SK-N-SH (cell line): ENCODE results near the gene BCAS3. TPM values are rescaled to one million over a fixed set of nuclear protein-coding genes. Genes with fewer than 3 reads are reported as not detected.
A peak's percentile ranks its signal among the peaks of the same experiment; 100 is the strongest.

ENCODE experiments used
- CTCF ChIA-PET: fragments of 300-600, 350-600 bp; formaldehyde crosslinking; extraction: SDS; loops from one replicate; lab custom pipeline; 2021; lab: Yijun Ruan, JAX
- POLR2A ChIA-PET: fragments of 350-600 bp; sonication (Branson Sonifier 250); formaldehyde crosslinking; extraction: SDS; loops from one replicate; lab custom pipeline; 2020; ENCODE audit warnings: antibody characterized with exemption, inconsistent platforms; lab: Yijun Ruan, JAX
- DNase-seq: peaks from one replicate; pipeline ENCODE4 v3.0.0; 2012
- H2AFZ ChIP-seq: fragments of 200-600 bp; sonication (generic); 2 replicates; pipeline ENCODE4 v1.8.1; 2016; ENCODE audit warnings: antibody characterized with exemption, mild to moderate bottlenecking, low read depth
- H3F3A ChIP-seq: fragments of 200-600 bp; sonication (generic); replicated peaks from 2 replicates; pipeline ENCODE3; 2016; ENCODE audit warnings: antibody characterized with exemption, mild to moderate bottlenecking; ENCODE audit not compliant: insufficient read depth
- H3K27ac ChIP-seq, 2 experiments: fragments of 200-500 bp in 1 of 2; fragments of 200-600 bp in 1 of 2; sonication (Bioruptor generic) in 1 of 2; sonication (generic), shearing (Covaris generic) in 1 of 2; 2 replicates each; pipeline versions ENCODE4 v1.5.1 to v1.6.1; 2014 to 2016; ENCODE audit warnings: low read depth in 2 of 2, inconsistent platforms in 1 of 2, low read length in 1 of 2, mild to moderate bottlenecking in 1 of 2, mixed read lengths in 1 of 2
- H3K27me3 ChIP-seq: fragments of 200-600 bp; sonication (generic), shearing (Covaris generic); 2 replicates; pipeline ENCODE4 v1.6.1; 2016; ENCODE audit warnings: mixed run types; ENCODE audit not compliant: insufficient read depth
- H3K36me3 ChIP-seq, 2 experiments: fragments of 200-500 bp in 1 of 2; fragments of 200-600 bp in 1 of 2; sonication (Bioruptor generic) in 1 of 2; sonication (generic) in 1 of 2; replicated peaks in 1 of 2; 2 replicates each; pipeline versions ENCODE3 to v1.5.1; 2014 to 2016; ENCODE audit warnings: low read length in 1 of 2, mild to moderate bottlenecking in 1 of 2; ENCODE audit not compliant: insufficient read depth in 2 of 2, control insufficient read depth in 1 of 2
- H3K4me1 ChIP-seq, 2 experiments: fragments of 200-500 bp in 1 of 2; fragments of 200-600 bp in 1 of 2; sonication (Bioruptor generic) in 1 of 2; sonication (generic), shearing (Covaris generic) in 1 of 2; 2 replicates each; pipeline versions ENCODE4 v1.5.1 to v1.6.1; 2014 to 2016; ENCODE audit warnings: low read depth in 1 of 2, low read length in 1 of 2, mixed run types in 1 of 2; ENCODE audit not compliant: insufficient read depth in 2 of 2, control insufficient read depth in 1 of 2
- H3K4me2 ChIP-seq: fragments of 200-600 bp; sonication (generic), shearing (Covaris generic); 2 replicates; pipeline ENCODE4 v1.6.1; 2017; ENCODE audit warnings: mixed run types
- H3K4me3 ChIP-seq, 2 experiments: fragments of 200-500 bp in 1 of 2; fragments of 200-600 bp in 1 of 2; sonication (Bioruptor generic) in 1 of 2; sonication (generic), shearing (Covaris generic) in 1 of 2; 2 replicates each; pipeline versions ENCODE4 v1.5.1 to v1.8.1; 2014 to 2016; ENCODE audit warnings: low read depth in 2 of 2, inconsistent platforms in 1 of 2, low read length in 1 of 2, mild to moderate bottlenecking in 1 of 2, mixed read lengths in 1 of 2, moderate library complexity in 1 of 2
- H3K79me2 ChIP-seq: fragments of 200-600 bp; sonication (generic); 2 replicates; pipeline ENCODE4 v1.8.1; 2017; ENCODE audit warnings: mild to moderate bottlenecking; ENCODE audit not compliant: insufficient read depth
- H3K9ac ChIP-seq: fragments of 200-600 bp; sonication (generic); 2 replicates; pipeline ENCODE4 v1.6.1; 2017; ENCODE audit warnings: mixed run types
- H3K9me2 ChIP-seq: fragments of 200-600 bp; sonication (generic); 2 replicates; pipeline ENCODE4 v1.6.1; 2017; ENCODE audit warnings: mixed run types
- H3K9me3 ChIP-seq: fragments of 200-600 bp; sonication (generic); 2 replicates; pipeline ENCODE4 v1.6.1; 2017; ENCODE audit warnings: mixed run types, mild to moderate bottlenecking, moderate library complexity
- H4K20me1 ChIP-seq: fragments of 200-600 bp; sonication (generic); 2 replicates; pipeline ENCODE4 v1.6.1; 2017; ENCODE audit warnings: mild to moderate bottlenecking, mixed run types; ENCODE audit not compliant: insufficient read depth
- ELF1 ChIP-seq: IDR thresholded peaks from 2 replicates; pipeline ENCODE4 v1.4.0; 2012
- FOXJ3 ChIP-seq: sonication (generic); formaldehyde crosslinking; IDR thresholded peaks from 2 replicates; pipeline ENCODE4 v1.5.1; 2020; ENCODE audit warnings: mild to moderate bottlenecking, missing genetic modification reagents
- GABPA ChIP-seq: IDR thresholded peaks from 2 replicates; pipeline ENCODE4 v1.4.0; 2012; ENCODE audit warnings: low read depth, mild to moderate bottlenecking
- GATA2 ChIP-seq: sonication (generic); formaldehyde crosslinking; IDR thresholded peaks from 2 replicates; pipeline ENCODE4 v1.5.0; 2020; ENCODE audit warnings: mild to moderate bottlenecking, missing genetic modification reagents
- JUND ChIP-seq: IDR thresholded peaks from 2 replicates; pipeline ENCODE4 v1.4.0; 2012
- MAX ChIP-seq: IDR thresholded peaks from 2 replicates; pipeline ENCODE4 v1.4.0; 2012; ENCODE audit warnings: low read depth
- MEF2A ChIP-seq: IDR thresholded peaks from 2 replicates; pipeline ENCODE4 v1.4.0; 2012; ENCODE audit warnings: low read depth, borderline replicate concordance
- PBX3 ChIP-seq: IDR thresholded peaks from 2 replicates; pipeline ENCODE4; 2012
- RAD21 ChIP-seq: IDR thresholded peaks from 2 replicates; pipeline ENCODE4 v1.6.1; 2012; ENCODE audit warnings: mild to moderate bottlenecking, low read length
- RCOR1 ChIP-seq: fragments of 150-350 bp; IDR thresholded peaks from 2 replicates; pipeline ENCODE4 v1.6.1; 2017; ENCODE audit warnings: antibody characterized with exemption, low read length
- REST ChIP-seq: IDR thresholded peaks from 2 replicates; pipeline ENCODE4 v1.6.1; 2012; ENCODE audit warnings: mild to moderate bottlenecking, low read depth, low read length, moderate library complexity
- RFX5 ChIP-seq: IDR thresholded peaks from 2 replicates; pipeline ENCODE4 v1.6.1; 2012; ENCODE audit warnings: mild to moderate bottlenecking, improper control_type of control experiment, low read length
- RXRA ChIP-seq: IDR thresholded peaks from 2 replicates; pipeline ENCODE4 v1.4.0; 2012; ENCODE audit warnings: low read depth, mild to moderate bottlenecking, borderline replicate concordance
- TCF12 ChIP-seq: IDR thresholded peaks from 2 replicates; pipeline ENCODE4 v1.4.0; 2012
- TEAD4 ChIP-seq: IDR thresholded peaks from 2 replicates; pipeline ENCODE4 v1.4.0; 2012; ENCODE audit warnings: mild to moderate bottlenecking, borderline replicate concordance; ENCODE audit not compliant: insufficient read depth
- USF2 ChIP-seq: fragments of 150-350 bp; IDR thresholded peaks from 2 replicates; pipeline ENCODE4 v1.6.1; 2017; ENCODE audit warnings: antibody characterized with exemption, low read length, low read depth, borderline replicate concordance
- ZBTB33 ChIP-seq: IDR thresholded peaks from 2 replicates; pipeline ENCODE4 v1.4.0; 2012; ENCODE audit warnings: low read depth, borderline replicate concordance
- WGBS: methylation state at CpG from one replicate; pipeline ENCODE4 v1.1.6; 2017; ENCODE audit warnings: low lambda C conversion rate; 5-methylcytosine and 5-hydroxymethylcytosine counted together
- polyA plus RNA-seq, 3 experiments: library from polyadenylated mRNA; depleted of rRNA; stranded (reverse); fragments of >200 nt; gene quantifications; 2 replicates each; pipeline ENCODE4 v1.2.3, GENCODE V29; 2012

Gene BCAS3
- polyA plus RNA-seq, 1 of the 3 experiments (the other 2 are of a cell fraction) = 5.9 TPM

GRCh38 chr17:61237275-61237674 lies 559.6 kb downstream of the BCAS3 start:
- no peaks in the 10 kb centered on the region for H3K9me3 ChIP-seq

GRCh38 chr17:61238455-61238933 lies 560.8 kb downstream of the BCAS3 start:
- CTCF ChIA-PET = interaction anchor here (0.6 to 2.7 kb wide), 6 partner anchors 7 to 616 kb away, joined by 3 to 12 read pairs (median 4); no protein-coding TSS in a partner anchor
- H3K27ac ChIP-seq = no peak overlapping the region; a peak in 1 of 4 replicates
- WGBS = 85% methylated on average over 6 of the region's 6 CpGs
- H3K4me3 ChIP-seq = no peak overlapping the region
- no peaks in the 10 kb centered on the region for H3K79me2 ChIP-seq
- no peaks in the 10 kb centered on the region for H3K9me2 ChIP-seq
- no peak overlapping the region for H2AFZ ChIP-seq
- no peaks in the 10 kb centered on the region for H3F3A ChIP-seq
- POLR2A ChIA-PET = interaction anchor here (0.9 kb wide), 1 partner anchor 166 kb away, joined by 3 read pairs; no protein-coding TSS in a partner anchor
- H4K20me1 ChIP-seq = no peaks in the 10 kb centered on the region
- no peak overlapping the region for H3K4me2 ChIP-seq
- TF ChIP-seq RCOR1 (no peak), GABPA (no peak), MAX (no peak), ELF1 (no peak), ZBTB33 (no peak), PBX3 (peak; percentile 85), FOXJ3 (CRISPR knock-in tag) (no peak), TCF12 (no peak), TEAD4 (no peak), RAD21 (no peak), JUND (no peak), USF2 (no peak), MEF2A (no peak), RXRA (no peak), GATA2 (CRISPR knock-in tag) (0 out of 2 replicates have a peak, but pooled peaks have one; percentile 15), REST (no peak)
- no peaks in the 10 kb centered on the region for H3K36me3 ChIP-seq
- peak; percentile 42 for DNase-seq
- no peak overlapping the region for H3K9ac ChIP-seq
- no peaks in the 10 kb centered on the region for H3K27me3 ChIP-seq
- H3K9me3 ChIP-seq = no peaks in the 10 kb centered on the region
- H3K4me1 ChIP-seq = peaks cover 7 to 18% of the 10 kb centered on the region in 2 experiments; a peak in 3 of 4 replicates

More at GRCh38 chr17:61237275-61237674, 559.6 kb downstream of the BCAS3 start:
- DNase-seq = no peak
- ChIA-PET CTCF (interaction anchor here (0.9 to 2.7 kb wide), 3 partner anchors 9 to 175 kb away, joined by 3 to 12 read pairs (median 5); no protein-coding TSS in a partner anchor), POLR2A (no interaction called here)
- Histone ChIP-seq H3K27ac (no peak overlapping the region), H3K9ac (no peak overlapping the region), H3K9me2 (no peaks in the 10 kb centered on the region), H3K4me3 (no peak overlapping the region), H3K4me1 (peaks cover 7 to 18% of the 10 kb centered on the region in 2 experiments; a peak in 3 of 4 replicates), H3K4me2 (no peak overlapping the region), H4K20me1 (no peaks in the 10 kb centered on the region), H2AFZ (no peak overlapping the region), H3K79me2 (no peaks in the 10 kb centered on the region), H3K27me3 (no peaks in the 10 kb centered on the region), H3F3A (no peaks in the 10 kb centered on the region), H3K36me3 (no peaks in the 10 kb centered on the region)
- TF ChIP-seq MAX = no peak
- TF ChIP-seq RFX5 = no peak
- 98% methylated on average over 7 of the region's 7 CpGs for WGBS
